Stimulated activated CD4-positive, alpha-beta T cell treated with anti-CD3 and anti-CD28 coated beads, Interleukin-1b, Interleukin-23, amount 100 ng/mL, for 48 hours (primary cell): Measurements from ENCODE around the gene TMBIM4.

Experiments used
- DNase-seq: peaks from one replicate; pipeline ENCODE4 v3.0.0-alpha.2; 2020

TMBIM4 gene

DNA sequence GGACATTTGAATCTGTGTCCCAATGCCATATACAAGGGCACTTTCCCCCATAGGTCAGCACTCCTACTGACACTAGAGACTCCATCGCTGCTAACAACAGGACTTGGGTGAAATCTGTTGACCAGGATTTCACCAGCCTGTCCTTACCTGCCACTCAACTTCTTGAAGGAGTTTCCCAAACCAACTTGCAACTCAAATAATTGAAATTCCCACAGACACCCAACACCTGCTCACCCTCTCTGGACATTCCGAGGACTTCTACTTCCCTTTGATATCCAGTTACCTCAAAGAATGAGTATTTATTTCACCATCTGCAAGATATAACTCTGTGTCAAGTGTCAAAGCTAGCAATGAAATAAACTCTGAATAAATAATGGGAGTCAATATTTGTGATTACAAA is 83.8 kb downstream of the TMBIM4 start:
- no peak for DNase-seq
